ENCODE data around the gene PLXNA4. TPM values are rescaled to one million over a fixed set of nuclear protein-coding genes. Genes with fewer than 3 reads are reported as not detected.

PLXNA4 gene
- total RNA-seq, 1 experiment from 2014 or later: 0.10 TPM

DNA sequence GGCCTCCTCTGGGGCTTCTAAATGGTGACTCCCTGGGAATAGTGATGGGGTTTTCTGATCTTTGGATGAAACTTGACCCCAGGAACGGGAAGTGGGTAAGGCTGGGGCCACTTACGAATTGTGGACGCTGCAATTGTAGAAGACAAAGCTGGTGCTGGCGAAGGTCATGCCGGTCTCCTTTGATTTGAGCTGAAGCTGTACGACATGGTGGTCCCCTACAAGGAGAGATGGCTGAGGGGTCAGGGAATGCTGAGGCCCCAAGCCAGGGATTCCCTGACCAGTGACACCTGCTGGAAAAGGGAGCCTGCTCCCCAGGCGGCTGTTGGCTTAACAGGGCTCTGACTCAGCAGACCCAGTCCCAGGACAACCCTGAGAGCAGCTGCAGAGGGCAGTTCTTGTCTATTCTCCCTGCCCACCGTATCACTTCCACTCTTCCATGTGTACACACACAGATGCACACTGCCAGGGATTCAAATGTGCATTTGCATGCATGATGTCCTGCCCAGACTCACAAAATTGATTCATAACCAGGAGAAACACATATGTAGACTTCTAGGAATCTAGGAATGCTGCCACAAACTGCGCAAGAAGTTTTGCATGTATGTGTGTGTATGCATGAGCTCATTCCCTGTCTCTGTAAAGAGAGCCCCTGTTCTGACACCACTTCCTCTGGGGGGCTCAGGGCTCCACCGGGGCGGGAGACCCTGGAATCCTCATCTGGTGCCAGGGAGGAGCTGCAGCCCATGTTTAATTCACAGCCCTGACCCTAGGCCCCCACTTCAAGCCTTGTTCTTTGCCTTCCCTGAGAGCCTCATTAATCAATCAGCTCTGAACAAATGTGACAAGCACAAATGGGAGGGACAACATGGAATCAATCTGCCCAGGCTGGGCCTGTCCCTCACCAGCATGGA, 350.0 kb downstream of the PLXNA4 start:
- in situ Hi-C loops (cut with HindIII; ENCODE audit: low pct_unique_long_range_greater_than_20kb, low sequenced_read_pairs) (no loop called here), intact Hi-C loops (cut with micrococcal nuclease; ENCODE audit: unreplicated experiment) (no loop called here)
- DNase-seq (ENCODE audit: low read depth, low spot score) (no peak), ATAC-seq (no peak)
- no peaks in the 10 kb centered on the region for H3K27me3 ChIP-seq (ENCODE audit: control insufficient read depth, insufficient read depth, low read length)
- H3K36me3 ChIP-seq (ENCODE audit: control insufficient read depth, insufficient read depth, low read length): no peaks in the 10 kb centered on the region
- H3K27ac ChIP-seq (ENCODE audit: low read length): no peak overlapping the region
- no TSS peak for BruUV-seq (replicated peaks)
- H3K4me1 ChIP-seq (ENCODE audit: control insufficient read depth, insufficient read depth, low read length): no peaks in the 10 kb centered on the region
- ChIA-PET CTCF (no interaction called here), POLR2A (no interaction called here)
- no peak overlapping the region for H3K4me3 ChIP-seq (ENCODE audit: low read depth in 2 of 2, low read length in 2 of 2)
- TF ChIP-seq TCF7L2 (IDR thresholded peaks at IDR 0.05; ENCODE audit: low read depth, low read length) (no peak), SIN3A (IDR thresholded peaks at IDR 0.05; ENCODE audit: borderline replicate concordance, insufficient read depth, low read depth, low read length) (no peak), POLR2AphosphoS5 (IDR thresholded peaks at IDR 0.05; ENCODE audit: low read depth, low read length) (no peak)
- TF ChIP-seq, protein P1, sequence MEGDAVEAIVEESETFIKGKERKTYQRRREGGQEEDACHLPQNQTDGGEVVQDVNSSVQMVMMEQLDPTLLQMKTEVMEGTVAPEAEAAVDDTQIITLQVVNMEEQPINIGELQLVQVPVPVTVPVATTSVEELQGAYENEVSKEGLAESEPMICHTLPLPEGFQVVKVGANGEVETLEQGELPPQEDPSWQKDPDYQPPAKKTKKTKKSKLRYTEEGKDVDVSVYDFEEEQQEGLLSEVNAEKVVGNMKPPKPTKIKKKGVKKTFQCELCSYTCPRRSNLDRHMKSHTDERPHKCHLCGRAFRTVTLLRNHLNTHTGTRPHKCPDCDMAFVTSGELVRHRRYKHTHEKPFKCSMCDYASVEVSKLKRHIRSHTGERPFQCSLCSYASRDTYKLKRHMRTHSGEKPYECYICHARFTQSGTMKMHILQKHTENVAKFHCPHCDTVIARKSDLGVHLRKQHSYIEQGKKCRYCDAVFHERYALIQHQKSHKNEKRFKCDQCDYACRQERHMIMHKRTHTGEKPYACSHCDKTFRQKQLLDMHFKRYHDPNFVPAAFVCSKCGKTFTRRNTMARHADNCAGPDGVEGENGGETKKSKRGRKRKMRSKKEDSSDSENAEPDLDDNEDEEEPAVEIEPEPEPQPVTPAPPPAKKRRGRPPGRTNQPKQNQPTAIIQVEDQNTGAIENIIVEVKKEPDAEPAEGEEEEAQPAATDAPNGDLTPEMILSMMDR (IDR thresholded peaks at IDR 0.05): no peak
- TF ChIP-seq, protein P2, sequence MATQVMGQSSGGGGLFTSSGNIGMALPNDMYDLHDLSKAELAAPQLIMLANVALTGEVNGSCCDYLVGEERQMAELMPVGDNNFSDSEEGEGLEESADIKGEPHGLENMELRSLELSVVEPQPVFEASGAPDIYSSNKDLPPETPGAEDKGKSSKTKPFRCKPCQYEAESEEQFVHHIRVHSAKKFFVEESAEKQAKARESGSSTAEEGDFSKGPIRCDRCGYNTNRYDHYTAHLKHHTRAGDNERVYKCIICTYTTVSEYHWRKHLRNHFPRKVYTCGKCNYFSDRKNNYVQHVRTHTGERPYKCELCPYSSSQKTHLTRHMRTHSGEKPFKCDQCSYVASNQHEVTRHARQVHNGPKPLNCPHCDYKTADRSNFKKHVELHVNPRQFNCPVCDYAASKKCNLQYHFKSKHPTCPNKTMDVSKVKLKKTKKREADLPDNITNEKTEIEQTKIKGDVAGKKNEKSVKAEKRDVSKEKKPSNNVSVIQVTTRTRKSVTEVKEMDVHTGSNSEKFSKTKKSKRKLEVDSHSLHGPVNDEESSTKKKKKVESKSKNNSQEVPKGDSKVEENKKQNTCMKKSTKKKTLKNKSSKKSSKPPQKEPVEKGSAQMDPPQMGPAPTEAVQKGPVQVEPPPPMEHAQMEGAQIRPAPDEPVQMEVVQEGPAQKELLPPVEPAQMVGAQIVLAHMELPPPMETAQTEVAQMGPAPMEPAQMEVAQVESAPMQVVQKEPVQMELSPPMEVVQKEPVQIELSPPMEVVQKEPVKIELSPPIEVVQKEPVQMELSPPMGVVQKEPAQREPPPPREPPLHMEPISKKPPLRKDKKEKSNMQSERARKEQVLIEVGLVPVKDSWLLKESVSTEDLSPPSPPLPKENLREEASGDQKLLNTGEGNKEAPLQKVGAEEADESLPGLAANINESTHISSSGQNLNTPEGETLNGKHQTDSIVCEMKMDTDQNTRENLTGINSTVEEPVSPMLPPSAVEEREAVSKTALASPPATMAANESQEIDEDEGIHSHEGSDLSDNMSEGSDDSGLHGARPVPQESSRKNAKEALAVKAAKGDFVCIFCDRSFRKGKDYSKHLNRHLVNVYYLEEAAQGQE (IDR thresholded peaks at IDR 0.05; ENCODE audit: insufficient read depth in 1 of 2, low read depth in 2 of 2, low read length in 1 of 2): no peak
- H3K9me3 ChIP-seq (ENCODE audit: control insufficient read depth, insufficient read depth, low read depth, low read length): no peaks in the 10 kb centered on the region

DNA sequence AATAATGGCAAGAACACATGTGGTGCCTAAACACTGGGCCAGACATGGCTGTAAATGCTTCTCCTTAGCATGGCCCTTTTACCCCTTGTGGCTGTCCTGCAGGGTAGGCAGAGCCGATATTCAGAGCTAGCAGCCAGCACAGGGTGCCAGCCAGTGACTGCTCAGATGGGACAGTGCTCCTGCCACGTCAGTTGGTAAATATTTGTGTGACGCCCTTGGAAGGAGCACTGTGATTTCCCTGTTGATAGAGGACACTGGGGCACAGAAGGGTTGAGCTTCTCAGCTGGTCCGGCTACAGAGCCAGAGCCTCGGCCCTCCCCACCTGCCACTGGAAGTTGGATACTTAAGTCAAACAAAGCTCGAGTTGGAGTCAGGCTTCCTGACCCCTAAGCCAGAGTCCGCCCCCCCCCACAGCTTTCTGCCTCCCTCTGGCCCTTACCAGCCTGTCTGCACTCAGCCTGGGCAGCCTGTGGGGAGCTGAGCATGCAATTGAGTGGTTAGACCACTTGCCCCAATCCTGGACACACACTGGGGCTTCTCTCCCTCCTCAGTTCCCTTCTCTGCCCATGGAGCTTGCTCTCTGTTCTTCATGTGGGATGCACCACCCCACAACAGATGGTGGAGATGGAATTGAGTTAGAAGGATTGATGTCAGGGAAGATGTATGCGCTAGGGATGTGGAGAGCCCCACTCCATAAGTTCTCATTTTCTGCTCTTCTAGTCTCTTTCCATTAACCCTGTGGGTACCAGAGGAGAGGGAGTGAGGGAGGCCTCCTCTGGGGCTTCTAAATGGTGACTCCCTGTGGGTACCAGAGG, 350.8 kb downstream of the PLXNA4 start:
- no peak overlapping the region for H3K27ac ChIP-seq (ENCODE audit: low read length)

More for the DNA sequence above, 350.8 kb downstream of the PLXNA4 start:
- Histone ChIP-seq H3K9me3 (ENCODE audit: control insufficient read depth, insufficient read depth, low read depth, low read length) (no peaks in the 10 kb centered on the region), H3K4me3 (ENCODE audit: low read depth in 2 of 2, low read length in 2 of 2) (no peak overlapping the region), H3K36me3 (ENCODE audit: control insufficient read depth, insufficient read depth, low read length) (no peaks in the 10 kb centered on the region), H3K27me3 (ENCODE audit: control insufficient read depth, insufficient read depth, low read length) (no peaks in the 10 kb centered on the region), H3K4me1 (ENCODE audit: control insufficient read depth, insufficient read depth, low read length) (no peaks in the 10 kb centered on the region)
- DNase-seq (ENCODE audit: low read depth, low spot score) (no peak), ATAC-seq (no peak)
- BruUV-seq (replicated peaks): no TSS peak
- intact Hi-C loops (cut with micrococcal nuclease; ENCODE audit: unreplicated experiment) (no loop called here), in situ Hi-C loops (cut with HindIII; ENCODE audit: low pct_unique_long_range_greater_than_20kb, low sequenced_read_pairs) (no loop called here)
- ChIA-PET POLR2A (no interaction called here), CTCF (no interaction called here)
- TF ChIP-seq, protein P1 (IDR thresholded peaks at IDR 0.05): no peak
- TF ChIP-seq, protein P2 (IDR thresholded peaks at IDR 0.05; ENCODE audit: insufficient read depth in 1 of 2, low read depth in 2 of 2, low read length in 1 of 2): no peak
- TF ChIP-seq TCF7L2 (IDR thresholded peaks at IDR 0.05; ENCODE audit: low read depth, low read length): no peak
- no peak for TF ChIP-seq POLR2AphosphoS5 (IDR thresholded peaks at IDR 0.05; ENCODE audit: low read depth, low read length)
- no peak for TF ChIP-seq SIN3A (IDR thresholded peaks at IDR 0.05; ENCODE audit: borderline replicate concordance, insufficient read depth, low read depth, low read length)

All from Panc1 (cell line).